ENCODE measurements around the gene SERPINB6.

SERPINB6 gene

DNA sequence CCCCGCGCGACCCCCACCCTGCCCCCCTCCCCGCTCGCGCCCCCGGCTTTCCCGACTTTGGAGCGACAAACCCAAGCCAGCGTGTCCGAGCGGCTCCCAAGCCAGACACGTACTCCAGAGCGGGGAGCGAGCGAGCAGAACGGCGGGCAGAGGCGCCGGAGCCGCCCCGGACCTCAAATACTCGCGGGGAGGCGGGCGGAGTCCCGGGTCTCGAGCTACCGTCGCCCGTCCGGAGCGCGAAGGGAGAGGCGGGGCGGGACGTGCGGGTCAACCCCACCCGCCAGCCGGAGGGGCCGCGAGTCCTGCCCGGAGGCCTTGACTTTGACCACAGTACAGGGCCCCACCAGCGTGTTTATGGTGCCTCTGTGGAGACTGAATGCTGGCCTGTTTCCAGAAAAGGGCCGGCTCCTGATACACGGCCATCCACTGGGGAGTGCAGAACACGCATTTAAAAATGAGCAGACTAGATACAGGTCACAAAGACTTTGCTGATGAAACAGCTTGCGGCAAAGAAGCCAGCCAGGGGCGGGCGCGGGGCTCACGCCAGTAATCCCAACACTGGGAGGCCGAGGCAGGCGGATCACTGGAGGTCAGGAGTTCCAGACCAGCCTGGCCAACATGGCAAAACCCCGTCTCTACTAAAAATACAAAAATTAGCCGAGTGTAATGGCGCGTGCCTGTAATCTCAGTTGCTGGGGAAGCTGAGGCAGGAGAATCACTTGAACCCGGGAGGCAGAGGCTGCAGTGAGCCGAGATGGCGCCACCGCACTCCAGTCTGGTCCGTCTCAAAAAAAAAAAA is at the start of gene SERPINB6:
Gene SERPINB6, minus strand, starts transcription at position 148 of the 799 bp plus-strand sequence. CDS start 12,235 bp downstream, outside the sequence.
- peak; percentile 80 for DNase-seq (ENCODE audit: low read depth)
- TF ChIP-seq, protein P1, sequence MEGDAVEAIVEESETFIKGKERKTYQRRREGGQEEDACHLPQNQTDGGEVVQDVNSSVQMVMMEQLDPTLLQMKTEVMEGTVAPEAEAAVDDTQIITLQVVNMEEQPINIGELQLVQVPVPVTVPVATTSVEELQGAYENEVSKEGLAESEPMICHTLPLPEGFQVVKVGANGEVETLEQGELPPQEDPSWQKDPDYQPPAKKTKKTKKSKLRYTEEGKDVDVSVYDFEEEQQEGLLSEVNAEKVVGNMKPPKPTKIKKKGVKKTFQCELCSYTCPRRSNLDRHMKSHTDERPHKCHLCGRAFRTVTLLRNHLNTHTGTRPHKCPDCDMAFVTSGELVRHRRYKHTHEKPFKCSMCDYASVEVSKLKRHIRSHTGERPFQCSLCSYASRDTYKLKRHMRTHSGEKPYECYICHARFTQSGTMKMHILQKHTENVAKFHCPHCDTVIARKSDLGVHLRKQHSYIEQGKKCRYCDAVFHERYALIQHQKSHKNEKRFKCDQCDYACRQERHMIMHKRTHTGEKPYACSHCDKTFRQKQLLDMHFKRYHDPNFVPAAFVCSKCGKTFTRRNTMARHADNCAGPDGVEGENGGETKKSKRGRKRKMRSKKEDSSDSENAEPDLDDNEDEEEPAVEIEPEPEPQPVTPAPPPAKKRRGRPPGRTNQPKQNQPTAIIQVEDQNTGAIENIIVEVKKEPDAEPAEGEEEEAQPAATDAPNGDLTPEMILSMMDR (conservative IDR thresholded peaks at IDR 0.05; ENCODE audit: low read depth, low read length): no peak
- peak within 1 kb of the TSS; percentile 70 for H3K4me3 ChIP-seq (ENCODE audit: low read depth, low read length)

GRCh38 chr6:3019749-3020320 is 48.5 kb upstream of the SERPINB6 start:
- no peak for DNase-seq (ENCODE audit: low read depth)
- TF ChIP-seq, protein P1 (conservative IDR thresholded peaks at IDR 0.05; ENCODE audit: low read depth, low read length): no peak
- H3K4me3 ChIP-seq (ENCODE audit: low read depth, low read length): no peak overlapping the region

GRCh38 chr6:3019065-3019464 is 47.7 kb upstream of the SERPINB6 start:
- no peak for DNase-seq (ENCODE audit: low read depth)
- TF ChIP-seq, protein P1 (conservative IDR thresholded peaks at IDR 0.05; ENCODE audit: low read depth, low read length): no peak
- no peak overlapping the region for H3K4me3 ChIP-seq (ENCODE audit: low read depth, low read length)

- TF ChIP-seq, protein P1 (conservative IDR thresholded peaks at IDR 0.05; ENCODE audit: low read depth, low read length): no peak
- no peak overlapping the region for H3K4me3 ChIP-seq (ENCODE audit: low read depth, low read length)
- no peak for DNase-seq (ENCODE audit: low read depth)
These were observed 45.9 kb upstream of the SERPINB6 start for GRCh38 chr6:3017304-3017703.

DNA sequence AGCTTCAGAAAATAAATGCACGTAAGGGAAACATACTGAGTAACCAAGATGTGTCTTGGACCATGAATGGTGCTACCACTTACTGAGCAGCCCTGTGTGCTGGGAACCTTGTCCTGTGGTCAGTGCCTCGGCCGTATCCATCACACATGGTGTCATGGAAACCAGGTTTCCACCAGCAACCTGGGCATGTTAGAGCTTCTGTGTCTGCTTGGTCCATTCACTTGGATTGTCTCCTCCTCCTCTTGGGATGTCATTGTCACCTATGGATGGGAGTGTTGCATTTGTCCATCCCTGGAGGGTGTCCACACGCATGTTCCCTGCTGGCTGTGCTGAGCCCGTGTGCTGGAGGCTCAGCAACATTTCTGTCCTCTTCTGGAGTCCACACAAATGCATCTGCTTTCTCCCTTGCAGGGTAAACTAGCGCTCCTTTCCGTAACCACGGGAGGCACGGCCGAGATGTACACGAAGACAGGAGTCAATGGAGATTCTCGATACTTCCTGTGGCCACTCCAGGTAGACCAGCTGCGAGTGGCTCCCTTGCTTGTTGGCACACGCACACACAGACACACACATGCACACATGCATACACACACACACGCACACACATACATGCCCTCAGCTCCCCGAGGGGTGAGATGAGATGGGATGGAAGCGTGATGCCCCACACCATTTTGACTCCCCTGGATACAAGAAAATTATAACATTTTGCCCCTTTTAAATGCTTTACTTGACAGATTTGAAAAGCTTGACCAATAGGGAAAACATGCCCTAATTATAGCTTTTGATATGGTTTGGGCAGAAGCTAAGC is 45.3 kb upstream of the SERPINB6 start:
- no peak overlapping the region for H3K4me3 ChIP-seq (ENCODE audit: low read depth, low read length)
- TF ChIP-seq, protein P1 (conservative IDR thresholded peaks at IDR 0.05; ENCODE audit: low read depth, low read length): no peak
- no peak for DNase-seq (ENCODE audit: low read depth)

DNA sequence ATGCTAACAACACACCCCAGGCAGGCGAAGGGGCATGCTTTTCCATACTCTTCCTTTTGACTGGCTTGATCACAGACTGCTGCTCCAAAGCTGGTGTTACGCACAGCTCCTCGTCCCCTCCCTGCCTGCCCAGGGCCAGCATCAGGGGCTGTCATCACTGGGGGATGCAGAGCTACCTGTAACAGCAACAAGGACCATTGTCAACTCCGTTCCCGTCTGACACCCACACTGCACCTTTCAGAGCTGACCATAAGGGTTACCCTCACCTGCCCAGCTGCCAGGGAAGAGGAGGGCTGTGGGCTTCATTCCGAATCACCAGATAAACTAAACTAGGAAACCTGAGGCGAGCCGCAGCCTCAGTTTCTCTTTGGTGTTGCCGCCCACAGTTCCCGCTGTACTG is 43.8 kb upstream of the SERPINB6 start:
- no peak overlapping the region for H3K4me3 ChIP-seq (ENCODE audit: low read depth, low read length)
- DNase-seq (ENCODE audit: low read depth): no peak
- TF ChIP-seq, protein P1 (conservative IDR thresholded peaks at IDR 0.05; ENCODE audit: low read depth, low read length): no peak

Measured in choroid plexus epithelial cell (primary cell).